HG03135 (cell line): ENCODE measurements around the gene DUOXA1.

Source experiments
- ATAC-seq: cut with Tn5 transposase; IDR thresholded peaks from one replicate; pipeline ENCODE4 v1.9.1; 2021; ENCODE audit warnings: mild to moderate bottlenecking, moderate library complexity; ENCODE audit not compliant: unreplicated experiment

Gene DUOXA1

DNA sequence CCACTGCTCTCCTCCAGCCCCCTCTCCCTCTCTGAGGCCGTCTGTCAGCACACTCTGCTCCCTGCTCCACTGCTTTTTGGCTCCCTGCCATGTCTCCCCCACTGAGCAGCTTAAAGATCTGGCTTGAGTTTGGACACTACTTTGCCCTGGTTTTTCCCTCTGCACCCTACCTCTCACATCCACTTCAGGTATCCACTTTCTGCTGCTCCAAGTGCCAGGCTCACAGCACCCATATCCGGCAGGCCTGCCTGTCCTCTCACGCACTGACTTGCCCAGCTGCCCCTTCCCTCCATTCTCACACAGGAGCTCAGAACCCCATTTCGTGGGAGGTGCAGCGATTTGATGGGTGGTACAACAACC lies 3.9 kb upstream of the DUOXA1 start:
- ATAC-seq: no peak

GRCh38 chr15:45132844-45133560 lies 3.3 kb upstream of the DUOXA1 start:
- no peak for ATAC-seq

DNA sequence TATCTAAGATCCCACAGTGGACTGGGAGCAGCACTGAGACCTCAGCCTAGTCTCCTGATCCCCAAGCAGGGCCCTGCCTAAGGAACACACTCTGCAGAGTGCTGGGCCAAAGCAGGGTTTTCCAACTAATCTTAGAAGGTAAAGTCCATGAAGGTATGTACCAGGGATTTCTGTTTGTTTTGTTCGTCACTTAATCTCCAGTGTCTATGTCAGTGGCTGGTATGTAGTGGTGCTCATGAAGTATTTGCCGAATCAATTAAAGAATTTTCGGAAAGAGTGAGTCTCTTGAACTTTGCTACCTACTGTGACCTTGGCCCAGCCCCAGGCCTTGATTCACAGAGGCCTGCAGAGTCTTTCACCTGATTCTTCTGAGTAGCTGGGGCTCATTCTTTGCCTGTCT lies 1.8 kb upstream of the DUOXA1 start:
- no peak for ATAC-seq

- ATAC-seq: no peak
These were observed 767 bp upstream of the DUOXA1 start for GRCh38 chr15:45130291-45131000.

- no peak for ATAC-seq
These were observed 574 bp downstream of the DUOXA1 start for GRCh38 chr15:45128971-45129639.

GRCh38 chr15:45126535-45127158 lies 3.0 kb downstream of the DUOXA1 start:
- no peak for ATAC-seq

DNA sequence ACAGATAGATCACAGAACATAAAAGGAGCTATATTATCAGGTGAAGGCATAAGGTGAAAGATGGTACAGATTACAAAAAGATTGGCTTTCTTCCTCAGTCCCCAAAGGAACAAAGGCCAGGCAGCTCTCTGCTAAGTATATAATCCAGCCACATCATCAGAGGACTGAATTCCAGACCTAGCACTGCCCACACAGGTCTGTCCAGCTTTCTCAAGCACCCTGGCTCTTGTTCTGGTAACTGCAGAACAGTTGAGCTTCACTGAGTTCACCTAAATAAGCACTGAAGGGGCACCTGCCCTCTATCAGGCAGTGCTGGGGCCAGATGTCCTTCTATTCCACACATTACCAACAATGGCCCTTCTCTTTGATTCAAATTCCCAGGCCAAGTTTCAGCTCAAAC lies 6.3 kb downstream of the DUOXA1 start:
- ATAC-seq: no peak

GRCh38 chr15:45122719-45123118 lies 7.0 kb downstream of the DUOXA1 start:
- ATAC-seq: no peak

DNA sequence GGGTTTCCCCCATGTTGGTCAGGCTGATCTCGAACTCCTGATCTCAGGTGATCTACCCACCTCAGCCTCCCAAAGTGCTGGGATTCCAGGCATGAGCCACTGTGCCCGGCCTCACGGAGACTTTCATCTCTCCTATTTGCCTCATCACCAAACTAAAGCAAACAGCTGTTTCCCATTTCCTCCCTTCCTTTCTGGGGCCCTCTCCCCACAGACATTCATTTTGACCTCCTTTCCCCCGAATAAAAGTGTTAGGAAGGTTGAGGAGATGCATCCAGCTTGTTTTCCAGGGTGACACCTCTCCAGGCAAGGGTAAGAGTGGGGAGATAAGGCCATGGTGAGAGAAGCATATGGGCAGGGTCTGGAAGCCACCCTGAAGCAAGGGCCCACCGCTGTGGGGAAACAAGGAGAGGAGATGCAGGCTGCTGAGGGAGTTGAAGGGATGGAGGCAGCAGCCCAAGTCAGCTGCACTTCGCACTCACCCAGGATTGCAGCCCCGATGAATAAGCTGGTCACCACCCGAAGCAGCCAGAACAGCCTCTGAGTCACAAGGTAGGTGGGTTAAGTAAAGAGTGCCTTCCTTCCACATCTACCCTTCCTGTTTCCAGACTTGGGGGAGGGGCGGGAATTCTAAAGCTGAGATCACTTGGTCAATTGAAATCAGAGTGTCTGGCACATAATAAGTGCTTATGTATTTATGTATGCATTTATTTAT lies 7.8 kb downstream of the DUOXA1 start:
- ATAC-seq: no peak

DNA sequence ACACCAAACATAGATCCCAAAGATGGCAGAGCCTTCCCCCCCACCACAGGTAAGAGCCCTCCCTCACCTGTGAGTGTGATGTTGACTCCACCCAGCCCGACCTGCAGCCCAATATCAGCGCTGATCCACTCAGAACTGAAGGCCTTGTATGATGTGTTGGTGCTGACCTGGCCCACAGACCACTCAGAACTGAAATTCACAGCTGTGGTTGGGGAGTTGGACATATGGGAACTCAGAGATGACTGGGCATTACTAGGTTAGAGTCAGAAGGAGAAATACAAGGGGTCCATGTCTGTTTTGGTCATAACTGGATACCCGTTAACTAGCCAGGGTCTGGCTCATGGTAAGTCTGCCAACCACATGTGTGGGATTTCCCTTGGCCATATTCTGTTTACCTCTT lies 8.7 kb downstream of the DUOXA1 start:
- no peak for ATAC-seq

GRCh38 chr15:45120081-45120972 lies 9.4 kb downstream of the DUOXA1 start:
- ATAC-seq: no peak

- ATAC-seq: no peak
These were observed 10.7 kb downstream of the DUOXA1 start for GRCh38 chr15:45118996-45119395.

DNA sequence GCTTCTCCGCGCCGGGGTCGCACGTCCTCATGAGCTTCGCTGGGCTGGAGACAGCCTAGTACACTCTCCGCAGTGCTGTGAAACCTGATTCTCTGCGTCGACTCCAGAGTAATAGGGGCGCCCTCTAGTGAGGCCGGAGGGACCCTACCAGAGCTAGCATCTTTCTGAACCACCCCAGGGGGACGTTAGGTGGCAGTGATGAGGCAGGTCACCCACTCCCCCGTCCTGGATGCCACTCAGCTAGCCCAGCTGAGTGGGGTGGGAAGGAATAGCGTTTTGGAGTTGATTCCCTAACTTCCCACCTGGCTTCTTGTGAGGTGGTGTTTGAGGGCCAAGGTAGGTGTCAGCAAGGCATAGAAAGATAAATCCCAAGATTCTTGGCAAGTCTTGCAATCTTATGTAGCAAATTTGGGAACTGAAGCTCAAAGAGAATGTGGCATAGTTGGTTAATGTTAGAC lies 11.5 kb downstream of the DUOXA1 start:
- ATAC-seq: peak; percentile 91

GRCh38 chr15:45117308-45118130 lies 12.2 kb downstream of the DUOXA1 start:
- no peak for ATAC-seq

DNA sequence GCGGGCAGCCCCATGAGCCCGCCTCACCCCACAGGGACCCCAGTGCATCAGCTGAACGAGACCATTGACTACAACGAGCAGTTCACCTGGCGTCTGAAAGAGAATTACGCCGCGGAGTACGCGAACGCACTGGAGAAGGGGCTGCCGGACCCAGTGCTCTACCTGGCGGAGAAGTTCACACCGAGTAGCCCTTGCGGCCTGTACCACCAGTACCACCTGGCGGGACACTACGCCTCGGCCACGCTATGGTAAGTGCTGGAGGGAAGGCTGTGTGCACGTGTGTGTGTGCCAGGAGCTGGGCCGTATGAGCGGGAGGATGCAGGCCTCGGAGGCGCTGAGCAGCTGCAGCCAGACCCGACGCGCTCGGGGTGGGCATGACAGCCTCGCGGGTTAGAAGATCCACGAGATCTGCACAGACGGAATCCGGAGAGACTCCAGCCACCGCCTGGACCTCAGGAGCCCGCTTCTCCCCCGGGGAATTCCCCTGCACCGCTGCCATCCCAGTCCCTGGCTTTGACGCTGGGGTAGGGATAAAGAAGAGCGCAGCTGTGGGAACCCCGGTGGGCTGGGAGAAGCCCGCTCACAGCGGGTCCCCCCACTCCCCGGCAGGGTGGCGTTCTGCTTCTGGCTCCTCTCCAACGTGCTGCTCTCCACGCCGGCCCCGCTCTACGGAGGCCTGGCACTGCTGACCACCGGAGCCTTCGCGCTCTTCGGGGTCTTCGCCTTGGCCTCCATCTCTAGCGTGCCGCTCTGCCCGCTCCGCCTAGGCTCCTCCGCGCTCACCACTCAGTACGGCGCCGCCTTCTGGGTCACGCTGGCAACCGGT lies 13.0 kb downstream of the DUOXA1 start:
- no peak for ATAC-seq

DNA sequence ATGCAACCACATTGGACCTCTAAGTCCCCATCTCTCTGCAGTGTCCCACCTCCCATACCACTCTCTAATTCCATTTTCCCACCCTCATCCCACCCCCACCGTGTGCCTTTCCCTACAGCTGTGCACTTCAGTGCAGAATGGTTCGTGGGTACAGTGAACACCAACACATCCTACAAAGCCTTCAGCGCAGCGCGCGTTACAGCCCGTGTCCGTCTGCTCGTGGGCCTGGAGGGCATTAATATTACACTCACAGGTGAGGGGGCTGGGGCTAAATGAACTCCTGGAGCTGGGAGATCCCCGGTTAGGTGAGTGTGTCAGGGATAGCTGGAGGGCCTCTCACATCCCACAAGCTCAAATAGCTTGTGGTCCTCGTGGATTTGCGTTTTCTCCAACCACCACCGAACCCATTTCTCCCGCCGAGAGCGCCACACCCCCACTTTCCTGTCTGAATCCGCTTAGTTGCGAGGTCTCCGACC lies 13.6 kb downstream of the DUOXA1 start:
- no peak for ATAC-seq

GRCh38 chr15:45115312-45115820 lies 14.3 kb downstream of the DUOXA1 start:
- ATAC-seq: no peak

DNA sequence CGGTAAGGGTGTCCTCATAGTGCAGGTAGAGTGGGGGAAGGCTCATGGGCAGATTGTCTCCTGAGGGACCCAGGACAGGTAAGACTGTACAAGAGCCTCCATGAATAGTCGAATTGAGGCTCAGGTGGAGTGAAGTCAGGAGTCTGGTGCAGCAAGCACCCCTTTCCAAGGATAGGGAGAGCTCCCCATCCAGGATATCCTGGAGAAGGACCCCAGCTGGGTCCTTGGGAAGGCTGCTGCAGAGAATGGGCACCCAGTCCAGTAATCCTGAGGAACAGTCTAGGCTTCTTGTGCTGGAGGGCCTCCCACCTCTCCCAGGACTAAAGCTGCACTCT lies 15.0 kb downstream of the DUOXA1 start:
- ATAC-seq: no peak
